SU-DHL-6 (cell line): ENCODE results near the gene NUMB.

Source experiments
- CTCF ChIP-seq: fragments of 200-600 bp; sonication (generic); IDR thresholded peaks from one replicate; pipeline ENCODE4 v1.5.1; 2017; ENCODE audit warnings: antibody characterized with exemption, mild to moderate bottlenecking, low read length, moderate library complexity; ENCODE audit not compliant: insufficient read depth, poor library complexity, severe bottlenecking
- EZH2phosphoT487 ChIP-seq: fragments of 200-600 bp; sonication (generic), shearing (Covaris generic); conservative IDR thresholded peaks from 2 replicates; pipeline ENCODE4 v1.6.1; 2018; ENCODE audit warnings: mild to moderate bottlenecking, antibody characterized with exemption, low read length, moderate library complexity, mixed read lengths

GRCh38 chr14:73339846-73340595, 118.3 kb downstream of the NUMB start:
- TF ChIP-seq CTCF (no peak), EZH2phosphoT487 (no peak)
